Measurements from ENCODE around the gene SERPIND1. TPM values are rescaled to one million over a fixed set of nuclear protein-coding genes. Genes with fewer than 3 reads are reported as not detected.

The SERPIND1 gene
- total and polyA plus RNA-seq, 2 donors (not counting 1 experiment from before 2014, with no cell fraction given) = not detected

DNA sequence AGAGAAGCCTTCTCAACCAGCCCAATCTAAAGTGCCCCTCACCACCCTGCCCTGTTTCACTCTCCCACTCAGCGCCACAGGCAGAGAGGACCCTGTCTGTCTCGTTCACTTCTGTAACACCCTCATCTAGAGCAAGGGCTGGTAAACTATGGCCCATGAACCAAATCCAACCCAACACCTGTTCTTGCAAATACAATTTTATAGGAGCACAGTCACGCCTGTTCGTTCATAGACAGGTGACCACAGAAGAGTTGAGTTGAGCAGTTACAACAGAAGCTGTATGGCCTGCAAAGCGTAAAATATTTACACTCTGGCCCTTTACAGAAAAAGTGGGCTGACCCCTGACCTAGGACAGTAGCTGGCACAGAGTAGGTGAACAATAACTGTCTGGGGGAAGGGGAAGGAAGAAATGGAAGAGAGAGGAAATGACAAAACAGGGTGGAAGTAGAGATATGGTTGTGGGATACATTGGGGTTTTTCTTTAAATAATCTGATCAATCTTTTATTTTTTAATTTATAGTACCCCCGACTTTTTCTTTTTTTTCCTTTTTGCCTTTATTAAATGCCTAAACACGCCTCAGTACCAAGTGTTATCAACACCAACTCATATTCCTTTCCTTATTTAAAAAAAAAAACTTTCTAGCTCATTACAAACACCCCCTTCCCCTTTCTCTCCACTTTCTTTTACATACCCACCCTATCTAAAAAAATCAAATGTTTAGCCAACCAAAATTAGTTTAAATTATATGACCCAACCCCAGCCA, 20.9 kb downstream of the SERPIND1 start:
- Mint-ChIP-seq H3K27me3 (no peaks in the 10 kb centered on the region), H3K4me3 (no peak overlapping the region), H3K9me3 (ENCODE audit: insufficient read depth) (no peaks in the 10 kb centered on the region), H3K27ac (no peak overlapping the region), H3K4me1 (peaks cover 8% of the 10 kb centered on the region)
- Histone ChIP-seq H3K79me2 (ENCODE audit: control insufficient read depth, insufficient read depth, low read length) (no peaks in the 10 kb centered on the region), H2AFZ (ENCODE audit: insufficient read depth, low read depth, low read length, poor library complexity, severe bottlenecking) (no peak overlapping the region), H3K4me1 (ENCODE audit: control insufficient read depth in 2 of 2, insufficient read depth in 2 of 2, low read length in 2 of 2) (no peaks in the 10 kb centered on the region), H3K36me3 (replicated peaks in 1 of 2; ENCODE audit: control extremely low read depth in 1 of 2, control insufficient read depth in 1 of 2, extremely low read depth in 1 of 2, insufficient read depth in 2 of 2, low read length in 1 of 2) (peaks cover 3 to 70% of the 10 kb centered on the region in 2 experiments), H3K9ac (ENCODE audit: low read length) (no peak overlapping the region), H3K9me3 (ENCODE audit: control extremely low read depth in 1 of 3, control insufficient read depth in 2 of 3, insufficient read depth in 1 of 3, low read length in 2 of 3) (no peaks in the 10 kb centered on the region), H3K27me3 (replicated peaks in 1 of 4; ENCODE audit: control extremely low read depth in 1 of 4, control insufficient read depth in 3 of 4, insufficient read depth in 4 of 4, low read length in 3 of 4) (no peaks in the 10 kb centered on the region), H3K27ac (ENCODE audit: low read length in 2 of 2) (no peak overlapping the region), H4K20me1 (ENCODE audit: control insufficient read depth, insufficient read depth, low read length, poor library complexity, severe bottlenecking) (no peaks in the 10 kb centered on the region), H3K4me2 (replicated peaks; ENCODE audit: low read depth, low read length, poor library complexity, severe bottlenecking) (no peak overlapping the region), H3K4me3 (ENCODE audit: control extremely low read depth in 1 of 5, extremely low read depth in 1 of 5, insufficient read depth in 1 of 5, low read depth in 2 of 5, low read length in 4 of 5) (no peak overlapping the region)
- 85% methylated on average over 6 of the region's 7 CpGs for WGBS (ENCODE audit: insufficient coverage)
- intact Hi-C loops (cut with micrococcal nuclease) = no loop called here
- ChIA-PET POLR2A (no interaction called here), CTCF (interaction anchor here (0.6 to 2.3 kb wide), 2 partner anchors 9 to 11 kb away, joined by 3 to 8 read pairs; no protein-coding TSS in a partner anchor)
- DNase-seq (no peak), ATAC-seq (ENCODE audit: low read depth) (no peak)
- no peak for TF ChIP-seq EZH2 (IDR thresholded peaks at IDR 0.05; ENCODE audit: borderline replicate concordance, insufficient read depth, low read depth, low read length, poor library complexity, severe bottlenecking)
- TF ChIP-seq, protein P1, sequence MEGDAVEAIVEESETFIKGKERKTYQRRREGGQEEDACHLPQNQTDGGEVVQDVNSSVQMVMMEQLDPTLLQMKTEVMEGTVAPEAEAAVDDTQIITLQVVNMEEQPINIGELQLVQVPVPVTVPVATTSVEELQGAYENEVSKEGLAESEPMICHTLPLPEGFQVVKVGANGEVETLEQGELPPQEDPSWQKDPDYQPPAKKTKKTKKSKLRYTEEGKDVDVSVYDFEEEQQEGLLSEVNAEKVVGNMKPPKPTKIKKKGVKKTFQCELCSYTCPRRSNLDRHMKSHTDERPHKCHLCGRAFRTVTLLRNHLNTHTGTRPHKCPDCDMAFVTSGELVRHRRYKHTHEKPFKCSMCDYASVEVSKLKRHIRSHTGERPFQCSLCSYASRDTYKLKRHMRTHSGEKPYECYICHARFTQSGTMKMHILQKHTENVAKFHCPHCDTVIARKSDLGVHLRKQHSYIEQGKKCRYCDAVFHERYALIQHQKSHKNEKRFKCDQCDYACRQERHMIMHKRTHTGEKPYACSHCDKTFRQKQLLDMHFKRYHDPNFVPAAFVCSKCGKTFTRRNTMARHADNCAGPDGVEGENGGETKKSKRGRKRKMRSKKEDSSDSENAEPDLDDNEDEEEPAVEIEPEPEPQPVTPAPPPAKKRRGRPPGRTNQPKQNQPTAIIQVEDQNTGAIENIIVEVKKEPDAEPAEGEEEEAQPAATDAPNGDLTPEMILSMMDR (IDR thresholded peaks at IDR 0.05) = no peak

DNA sequence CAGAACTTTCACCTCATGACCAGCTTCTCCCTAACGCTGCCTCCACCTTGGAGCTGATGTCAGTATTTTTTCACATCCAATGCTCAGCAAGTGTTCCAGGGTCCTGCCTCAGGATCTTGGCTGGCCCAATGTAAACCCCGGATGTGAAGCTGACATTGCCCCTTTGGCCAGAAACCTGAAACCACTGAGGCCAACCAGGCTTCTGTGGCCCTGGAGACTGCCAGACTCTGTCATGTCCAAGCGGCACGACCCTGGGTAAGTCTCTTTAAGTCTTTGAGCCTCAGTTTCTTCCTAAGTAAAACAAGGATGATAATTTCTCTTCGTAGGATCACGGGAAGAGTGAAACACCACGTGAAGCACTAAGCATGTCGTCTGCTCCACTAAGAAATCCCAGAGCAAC, 22.8 kb downstream of the SERPIND1 start:
- no peaks in the 10 kb centered on the region for H3K27me3 Mint-ChIP-seq
- Histone ChIP-seq H4K20me1 (ENCODE audit: control insufficient read depth, insufficient read depth, low read length, poor library complexity, severe bottlenecking) (no peaks in the 10 kb centered on the region), H2AFZ (ENCODE audit: insufficient read depth, low read depth, low read length, poor library complexity, severe bottlenecking) (no peak overlapping the region), H3K79me2 (ENCODE audit: control insufficient read depth, insufficient read depth, low read length) (no peaks in the 10 kb centered on the region), H3K9ac (ENCODE audit: low read length) (no peak overlapping the region), H3K9me3 (ENCODE audit: control extremely low read depth in 1 of 3, control insufficient read depth in 2 of 3, insufficient read depth in 1 of 3, low read length in 2 of 3) (no peaks in the 10 kb centered on the region), H3K27ac (ENCODE audit: low read length in 2 of 2) (no peak overlapping the region), H3K27me3 (replicated peaks in 1 of 4; ENCODE audit: control extremely low read depth in 1 of 4, control insufficient read depth in 3 of 4, insufficient read depth in 4 of 4, low read length in 3 of 4) (no peaks in the 10 kb centered on the region), H3K4me2 (replicated peaks; ENCODE audit: low read depth, low read length, poor library complexity, severe bottlenecking) (no peak overlapping the region), H3K36me3 (replicated peaks in 1 of 2; ENCODE audit: control extremely low read depth in 1 of 2, control insufficient read depth in 1 of 2, extremely low read depth in 1 of 2, insufficient read depth in 2 of 2, low read length in 1 of 2) (peaks cover 5 to 80% of the 10 kb centered on the region in 2 experiments), H3K4me3 (ENCODE audit: control extremely low read depth in 1 of 5, extremely low read depth in 1 of 5, insufficient read depth in 1 of 5, low read depth in 2 of 5, low read length in 4 of 5) (no peak overlapping the region), H3K4me1 (ENCODE audit: control insufficient read depth in 2 of 2, insufficient read depth in 2 of 2, low read length in 2 of 2) (no peaks in the 10 kb centered on the region)
- ChIA-PET CTCF (interaction anchor here (2.3 kb wide), 1 partner anchor 13 kb away, joined by 8 read pairs; no protein-coding TSS in a partner anchor), POLR2A (no interaction called here)
- ATAC-seq (ENCODE audit: low read depth) (no peak), DNase-seq (no peak)
- TF ChIP-seq EZH2 (IDR thresholded peaks at IDR 0.05; ENCODE audit: borderline replicate concordance, insufficient read depth, low read depth, low read length, poor library complexity, severe bottlenecking) = no peak
- TF ChIP-seq, protein P1 (IDR thresholded peaks at IDR 0.05) = no peak
- H3K4me1 Mint-ChIP-seq = peaks cover 8% of the 10 kb centered on the region
- intact Hi-C loops (cut with micrococcal nuclease) = no loop called here
- no peaks in the 10 kb centered on the region for H3K9me3 Mint-ChIP-seq (ENCODE audit: insufficient read depth)
- H3K27ac Mint-ChIP-seq = no peak overlapping the region
- WGBS (ENCODE audit: insufficient coverage) = 98% methylated on average over 8 of the region's 8 CpGs
- no peak overlapping the region for H3K4me3 Mint-ChIP-seq
